ENCODE results near the gene PRKCZ. TPM values are rescaled to one million over a fixed set of nuclear protein-coding genes. Genes with fewer than 3 reads are reported as not detected.

PRKCZ gene
- total RNA-seq, 1 donor from 2014 or later, result 55.5 TPM

GRCh38 chr1:2188336-2188735, 138.1 kb downstream of the PRKCZ start:
- Mint-ChIP-seq H3K27ac (no peak overlapping the region), H3K4me1 (peaks cover 14% of the 10 kb centered on the region), H3K27me3 (ENCODE audit: low read depth) (no peaks in the 10 kb centered on the region), H3K9me3 (no peaks in the 10 kb centered on the region), H3K4me3 (peak overlapping the region; percentile 10), H3K36me3 (peaks cover 8% of the 10 kb centered on the region)
- no peak for TF ChIP-seq CTCF (IDR thresholded peaks at IDR 0.05; ENCODE audit: unreplicated experiment)
- DNase-seq (ENCODE audit: low spot score in 2 of 2, unreplicated experiment in 2 of 2), result no peak

- Mint-ChIP-seq H3K27ac (peak overlapping the region; percentile 95), H3K4me3 (peak overlapping the region; percentile 71), H3K36me3 (peaks cover 4% of the 10 kb centered on the region), H3K9me3 (no peaks in the 10 kb centered on the region), H3K4me1 (peaks cover 14% of the 10 kb centered on the region), H3K27me3 (ENCODE audit: low read depth) (no peaks in the 10 kb centered on the region)
- TF ChIP-seq CTCF (IDR thresholded peaks at IDR 0.05; ENCODE audit: unreplicated experiment), result no peak
- DNase-seq (ENCODE audit: low spot score in 2 of 2, unreplicated experiment in 2 of 2), result peak; percentile 86 to 95
Measured at GRCh38 chr1:2189459-2190425, 139.5 kb downstream of the PRKCZ start.

- Mint-ChIP-seq H3K4me3 (peak overlapping the region; percentile 43), H3K9me3 (no peaks in the 10 kb centered on the region), H3K4me1 (peaks cover 14% of the 10 kb centered on the region), H3K27ac (peak overlapping the region; percentile 67), H3K27me3 (ENCODE audit: low read depth) (no peaks in the 10 kb centered on the region), H3K36me3 (peaks cover 2% of the 10 kb centered on the region)
- TF ChIP-seq CTCF (IDR thresholded peaks at IDR 0.05; ENCODE audit: unreplicated experiment), result no peak
- no peak for DNase-seq (ENCODE audit: low spot score in 2 of 2, unreplicated experiment in 2 of 2)
Measured at GRCh38 chr1:2190491-2190976, 140.3 kb downstream of the PRKCZ start.

- DNase-seq (ENCODE audit: low spot score in 2 of 2, unreplicated experiment in 2 of 2), result no peak
- Mint-ChIP-seq H3K27me3 (ENCODE audit: low read depth) (no peaks in the 10 kb centered on the region), H3K36me3 (no peaks in the 10 kb centered on the region), H3K27ac (peak overlapping the region; percentile 59), H3K4me3 (peak overlapping the region; percentile 53), H3K9me3 (no peaks in the 10 kb centered on the region), H3K4me1 (peaks cover 14% of the 10 kb centered on the region)
- TF ChIP-seq CTCF (IDR thresholded peaks at IDR 0.05; ENCODE audit: unreplicated experiment), result no peak
Measured at GRCh38 chr1:2192031-2192995, 142.1 kb downstream of the PRKCZ start.

GRCh38 chr1:2193514-2194281, 143.5 kb downstream of the PRKCZ start:
- no peak for DNase-seq (ENCODE audit: low spot score in 2 of 2, unreplicated experiment in 2 of 2)
- peak overlapping the region; percentile 69 for H3K4me3 Mint-ChIP-seq
- TF ChIP-seq CTCF (IDR thresholded peaks at IDR 0.05; ENCODE audit: unreplicated experiment), result no peak
- H3K4me1 Mint-ChIP-seq, result peaks cover 14% of the 10 kb centered on the region
- H3K9me3 Mint-ChIP-seq, result no peaks in the 10 kb centered on the region
- H3K36me3 Mint-ChIP-seq, result no peaks in the 10 kb centered on the region
- H3K27ac Mint-ChIP-seq, result peak overlapping the region; percentile 75
- no peaks in the 10 kb centered on the region for H3K27me3 Mint-ChIP-seq (ENCODE audit: low read depth)
